Stimulated activated CD4-positive, alpha-beta T cell treated with anti-CD3 and anti-CD28 coated beads, Interleukin-2, amount 100 ng/mL, for 48 hours (primary cell): ENCODE measurements around the gene UGT1A9.
A peak's percentile ranks its signal among the peaks of the same experiment; 100 is the strongest.
"Not testable (repeated sequence)": the region's sequence is repeated elsewhere in the genome, so short reads cannot be mapped to it uniquely, and the experiment has no call there.

Source experiments
- DNase-seq, 2 donors: peaks; one replicate each; pipeline ENCODE4 v3.0.0-alpha.2; 2020

UGT1A9 gene

GRCh38 chr2:233681521-233682099 lies 9.9 kb downstream of the UGT1A9 start, which contains the start of gene UGT1A7:
TSS of gene UGT1A7 (plus strand) at chr2:233681901. CDS start at chr2:233681938, 37 bp downstream.
- DNase-seq: no peak

- no peak for DNase-seq
Observed at GRCh38 chr2:233684640-233685039, 12.9 kb downstream of the UGT1A9 start.

DNA sequence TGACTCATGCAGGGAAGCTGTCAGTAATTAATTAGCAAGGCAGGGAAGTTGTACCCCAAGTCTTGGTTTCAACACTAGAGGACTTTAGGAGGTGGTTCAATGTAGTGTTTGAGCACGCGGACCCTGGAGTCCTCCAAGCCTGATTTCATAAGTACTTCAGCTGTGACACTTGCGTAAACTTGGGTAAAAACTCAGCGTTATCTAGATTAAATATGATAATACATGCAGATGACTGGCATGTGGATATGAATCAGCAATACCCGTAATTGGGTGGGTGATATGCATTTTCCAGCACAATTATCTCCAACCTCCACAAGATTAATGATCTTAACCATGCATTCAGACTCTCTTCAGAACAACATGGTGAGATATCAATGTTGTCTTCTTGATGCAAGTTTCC lies 15.2 kb downstream of the UGT1A9 start:
- DNase-seq: no peak

DNA sequence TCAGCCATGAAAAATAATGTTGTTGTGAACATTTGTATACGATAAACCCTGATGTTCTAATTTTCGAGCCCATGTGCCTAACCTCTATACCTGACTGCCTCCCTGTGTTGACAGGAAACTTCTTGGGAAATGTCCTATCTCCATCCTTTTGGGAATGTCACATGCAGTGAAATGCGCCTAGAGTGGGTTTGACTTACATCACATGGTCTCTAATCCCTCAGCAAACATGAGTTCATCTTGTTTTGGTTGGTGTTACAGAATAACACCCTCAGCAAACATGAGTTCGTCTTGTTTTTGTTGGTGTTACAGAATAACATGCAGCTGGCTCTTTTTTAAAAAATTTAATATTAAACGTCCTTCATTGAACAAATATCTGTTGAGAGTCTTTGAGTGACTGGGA lies 16.6 kb downstream of the UGT1A9 start:
- no peak for DNase-seq

GRCh38 chr2:233689031-233689430 lies 17.3 kb downstream of the UGT1A9 start:
- DNase-seq: no peak

GRCh38 chr2:233689501-233689900 lies 17.8 kb downstream of the UGT1A9 start:
- DNase-seq: no peak

DNA sequence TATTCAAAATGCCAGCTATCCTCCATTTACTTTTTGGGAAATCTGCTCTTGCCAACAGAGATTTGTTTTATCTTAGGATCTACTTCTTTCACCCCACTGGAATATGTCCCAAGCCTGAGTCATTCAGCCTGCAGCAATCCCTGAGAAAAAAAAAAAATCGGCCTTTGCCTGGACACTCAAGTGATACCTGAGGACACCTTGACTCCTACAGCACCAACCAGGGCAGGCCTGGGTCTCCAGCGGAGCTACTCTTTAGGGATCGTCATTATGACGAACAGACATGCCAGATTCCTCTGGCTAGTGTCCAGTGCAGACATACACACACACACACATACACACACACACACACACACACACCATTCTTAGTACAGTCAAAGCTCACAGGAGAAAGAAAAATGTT lies 18.7 kb downstream of the UGT1A9 start:
- DNase-seq: no peak

GRCh38 chr2:233691443-233692433 lies 20.0 kb downstream of the UGT1A9 start:
- no peak for DNase-seq

GRCh38 chr2:233692648-233693047 lies 20.9 kb downstream of the UGT1A9 start, which contains the start of gene UGT1A6:
TSS of gene UGT1A6 (plus strand) at chr2:233692890. CDS start at chr2:233693005, 115 bp downstream.
- no peak for DNase-seq

DNA sequence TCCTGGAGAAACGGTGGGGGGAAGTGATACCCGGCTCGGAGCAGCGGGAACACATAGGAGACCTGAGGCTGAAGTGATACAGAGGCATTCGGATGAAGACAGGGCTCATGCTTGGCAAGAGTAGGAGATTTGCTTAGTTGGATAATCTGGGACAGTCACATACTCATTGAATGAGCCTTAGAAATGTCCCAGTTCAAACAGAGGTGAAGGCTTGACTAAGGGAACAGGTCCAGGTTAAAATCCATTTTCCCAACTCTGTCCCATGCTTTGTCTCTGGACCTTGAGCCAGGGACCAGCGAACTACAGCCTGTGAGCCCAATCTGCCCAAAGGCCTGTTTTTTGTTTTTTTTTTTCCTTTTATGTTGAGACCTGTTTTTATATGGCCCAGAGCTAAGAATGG lies 22.3 kb downstream of the UGT1A9 start:
- DNase-seq: no peak

DNA sequence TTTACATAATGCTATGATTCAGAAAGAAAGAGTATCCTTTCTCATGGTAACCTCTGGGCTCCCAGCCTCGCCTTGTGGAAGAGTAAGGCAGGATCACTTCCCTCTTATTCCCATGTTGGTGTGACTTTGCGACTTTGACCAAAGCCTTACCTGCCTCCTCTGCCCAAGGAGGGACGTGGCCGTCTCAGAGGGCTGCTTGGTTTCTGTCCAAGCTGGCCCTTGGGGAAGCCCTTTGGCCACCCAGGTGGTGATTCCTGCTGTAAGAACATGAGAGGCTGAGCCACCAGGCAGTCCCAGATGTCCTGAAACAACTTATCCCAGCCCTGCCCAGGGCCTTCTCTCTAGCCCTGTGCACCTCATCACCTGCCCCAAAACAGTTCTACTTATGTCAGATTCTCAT lies 27.0 kb downstream of the UGT1A9 start:
- DNase-seq: no peak

DNA sequence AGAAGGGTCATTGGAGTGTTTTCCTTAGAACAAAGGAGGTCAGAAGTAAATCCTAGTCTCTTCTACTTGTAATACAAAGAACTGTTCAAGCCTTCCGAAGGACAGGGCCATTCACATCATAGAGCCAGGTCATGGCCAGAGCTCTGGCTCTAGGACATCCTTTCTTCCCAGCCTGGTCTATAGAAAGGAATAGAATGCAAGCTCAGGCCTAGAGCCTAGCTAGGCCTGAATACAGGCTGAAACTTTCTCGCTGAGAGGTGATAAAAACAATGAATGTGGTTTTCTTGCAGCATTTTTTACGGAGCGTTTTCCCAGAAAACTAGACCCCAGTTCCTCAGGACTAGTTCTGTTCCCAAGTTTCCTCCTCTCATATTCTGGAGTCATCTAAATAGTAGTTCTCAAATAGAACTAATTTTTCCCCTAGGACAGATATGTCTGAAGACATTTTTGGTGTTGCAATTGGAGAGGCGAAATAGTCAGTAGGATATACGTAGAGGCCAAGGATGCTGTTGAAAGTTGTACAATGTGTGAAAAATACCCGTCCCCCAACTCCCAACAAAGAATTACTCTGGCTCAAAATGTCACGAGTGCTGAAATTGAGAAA lies 27.8 kb downstream of the UGT1A9 start:
- DNase-seq: no peak

DNA sequence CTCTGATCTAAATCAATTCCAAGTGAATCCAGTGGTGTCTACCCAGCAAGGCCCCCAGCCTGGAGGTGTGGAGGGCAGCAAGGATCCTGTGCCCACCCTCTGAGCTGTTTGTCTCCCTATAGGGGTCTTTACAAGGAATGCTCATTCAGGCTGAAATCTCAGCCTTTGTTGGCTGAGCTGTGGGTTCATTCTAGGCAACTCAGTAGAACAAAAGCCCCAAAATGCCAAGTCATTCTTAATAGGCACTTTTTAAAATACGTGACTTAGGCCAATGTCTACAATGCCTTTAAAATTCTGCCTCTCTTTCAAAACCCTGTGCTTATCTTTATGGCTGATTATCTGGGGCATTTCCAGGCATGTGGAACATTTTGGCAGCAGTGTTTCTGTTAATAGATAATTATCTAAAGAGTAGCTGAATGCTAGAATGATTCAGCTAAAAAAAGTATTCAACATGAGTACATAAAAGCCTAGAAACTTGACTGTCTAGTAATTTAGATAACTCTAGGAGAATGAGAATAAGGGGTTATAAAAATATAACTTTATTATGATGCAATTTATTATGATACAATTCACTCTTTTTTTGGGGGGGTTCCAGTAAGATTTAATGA lies 28.4 kb downstream of the UGT1A9 start:
- DNase-seq: no peak

DNA sequence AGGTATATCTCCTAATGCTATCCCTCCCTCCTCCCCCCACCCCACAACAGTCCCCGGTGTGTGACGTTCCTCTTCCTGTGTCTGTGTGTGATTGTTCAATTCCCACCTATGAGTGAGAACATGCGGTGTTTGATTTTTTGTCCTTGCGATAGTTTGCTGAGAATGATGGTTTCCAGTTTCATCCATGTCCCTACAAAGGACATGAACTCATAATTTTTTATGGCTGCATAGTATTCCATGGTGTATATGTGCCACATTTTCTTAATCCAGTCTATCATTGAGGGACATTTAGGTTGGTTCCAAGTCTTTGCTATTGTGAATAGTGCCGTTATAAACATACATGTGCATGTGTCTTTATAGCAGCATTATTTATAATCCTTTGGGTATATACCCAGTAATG lies 29.1 kb downstream of the UGT1A9 start:
- not testable (repeated sequence) for DNase-seq

DNA sequence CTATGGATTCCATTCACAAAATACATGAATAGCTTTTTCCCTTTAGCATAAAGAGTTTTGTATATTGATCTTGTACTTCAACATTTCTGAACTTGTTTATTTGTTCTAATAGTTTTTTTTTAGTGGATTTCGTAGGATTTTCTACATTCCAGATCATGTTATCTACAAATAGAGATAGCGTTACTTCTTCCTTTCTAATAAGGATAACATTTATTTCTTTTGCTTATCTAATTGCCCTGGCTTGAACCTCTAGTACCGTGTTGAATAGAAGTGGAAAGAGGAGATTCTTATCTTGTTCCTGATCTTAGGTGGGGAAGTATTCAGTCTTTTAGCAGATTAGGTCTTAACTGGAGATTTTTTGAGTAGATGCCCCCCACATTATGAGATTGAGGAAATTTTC lies 30.5 kb downstream of the UGT1A9 start:
- DNase-seq: no peak

GRCh38 chr2:233705911-233706506 lies 34.3 kb downstream of the UGT1A9 start:
- DNase-seq: no peak

DNA sequence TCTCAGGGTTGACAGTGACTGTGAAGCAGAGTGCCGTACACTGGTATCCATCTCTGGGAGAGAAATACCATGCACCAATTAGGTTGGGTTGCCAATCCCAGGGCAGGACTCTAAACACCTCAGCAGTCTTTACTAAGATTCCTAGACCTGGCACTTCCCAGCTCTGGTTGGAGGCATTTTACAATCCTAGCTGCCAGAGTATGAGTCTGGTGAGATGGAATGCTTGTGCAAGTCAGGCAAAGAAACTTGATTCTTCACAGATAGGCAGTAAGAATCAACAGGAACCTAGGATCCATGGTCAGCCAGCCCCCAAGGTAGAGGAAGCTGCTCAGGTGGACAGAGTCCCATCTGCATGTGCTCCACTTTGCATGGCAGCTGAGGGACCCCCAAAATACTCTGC lies 35.0 kb downstream of the UGT1A9 start:
- DNase-seq: no peak

DNA sequence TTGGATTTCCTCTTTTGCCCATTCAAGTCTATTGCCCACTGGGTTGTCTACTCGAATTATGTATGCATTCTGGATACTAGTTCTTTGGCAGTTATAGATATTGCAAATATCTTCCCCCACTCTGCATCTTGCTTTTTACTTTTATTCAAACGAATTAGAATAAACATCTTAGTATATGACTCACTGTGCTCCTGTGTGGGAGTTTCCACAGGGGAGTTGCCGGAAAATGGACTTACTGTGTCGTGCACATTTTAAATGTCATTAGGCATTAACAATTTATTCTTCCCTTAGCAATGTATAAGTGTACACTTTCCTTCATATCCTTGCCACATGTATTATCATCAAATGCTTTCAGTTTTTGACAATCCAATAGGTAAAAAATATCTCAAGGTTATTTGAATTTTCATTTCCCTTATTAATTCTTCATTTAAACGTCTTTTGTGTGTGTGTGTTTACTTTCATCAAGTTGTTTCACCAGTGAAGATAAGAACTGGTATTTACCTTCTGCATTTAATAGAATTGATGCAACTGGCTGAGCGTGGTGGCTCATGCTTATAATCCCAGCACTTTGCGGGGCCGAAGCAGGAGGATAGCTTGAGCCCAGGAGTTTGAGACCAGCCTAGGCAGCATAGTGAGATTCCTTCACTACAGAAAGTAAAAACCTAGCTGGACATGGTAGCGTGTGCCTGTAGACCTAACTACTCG lies 36.4 kb downstream of the UGT1A9 start:
- DNase-seq: no peak

GRCh38 chr2:233708942-233709341 lies 37.2 kb downstream of the UGT1A9 start:
- DNase-seq: no peak

DNA sequence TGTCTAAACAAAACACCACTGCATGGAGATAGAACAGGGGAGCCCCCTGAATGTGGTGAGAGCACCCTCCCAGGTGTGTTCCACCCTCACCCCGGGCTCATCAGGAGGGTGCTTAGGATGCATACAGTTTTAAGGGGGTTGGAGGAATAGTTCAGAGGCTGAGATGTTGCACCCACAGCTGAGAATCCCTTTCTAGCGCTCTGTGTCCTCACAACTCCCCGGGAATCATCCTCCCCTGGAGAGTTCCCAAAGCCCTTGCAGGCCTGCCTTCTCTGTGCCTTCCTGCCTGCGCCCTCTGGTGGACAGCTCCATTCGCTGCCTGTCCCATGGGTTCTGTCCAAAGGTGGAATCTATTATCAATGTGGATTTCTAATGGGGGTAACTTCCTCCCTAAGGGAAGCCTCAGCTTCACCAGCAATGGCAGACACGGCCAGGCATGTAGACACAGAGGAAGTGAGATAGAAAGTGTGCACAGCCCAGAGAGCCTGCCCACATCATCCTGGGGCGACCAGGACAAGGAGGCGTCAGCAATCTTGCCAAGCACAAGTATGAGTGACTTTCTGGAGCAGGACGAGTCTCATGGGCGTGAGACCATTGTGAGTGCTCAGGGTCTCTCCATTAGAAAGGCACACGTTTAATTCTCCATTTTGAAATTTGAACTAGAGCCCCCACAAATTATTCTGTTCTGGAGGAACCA lies 39.8 kb downstream of the UGT1A9 start:
- peak; percentile 70 to 72 for DNase-seq

DNA sequence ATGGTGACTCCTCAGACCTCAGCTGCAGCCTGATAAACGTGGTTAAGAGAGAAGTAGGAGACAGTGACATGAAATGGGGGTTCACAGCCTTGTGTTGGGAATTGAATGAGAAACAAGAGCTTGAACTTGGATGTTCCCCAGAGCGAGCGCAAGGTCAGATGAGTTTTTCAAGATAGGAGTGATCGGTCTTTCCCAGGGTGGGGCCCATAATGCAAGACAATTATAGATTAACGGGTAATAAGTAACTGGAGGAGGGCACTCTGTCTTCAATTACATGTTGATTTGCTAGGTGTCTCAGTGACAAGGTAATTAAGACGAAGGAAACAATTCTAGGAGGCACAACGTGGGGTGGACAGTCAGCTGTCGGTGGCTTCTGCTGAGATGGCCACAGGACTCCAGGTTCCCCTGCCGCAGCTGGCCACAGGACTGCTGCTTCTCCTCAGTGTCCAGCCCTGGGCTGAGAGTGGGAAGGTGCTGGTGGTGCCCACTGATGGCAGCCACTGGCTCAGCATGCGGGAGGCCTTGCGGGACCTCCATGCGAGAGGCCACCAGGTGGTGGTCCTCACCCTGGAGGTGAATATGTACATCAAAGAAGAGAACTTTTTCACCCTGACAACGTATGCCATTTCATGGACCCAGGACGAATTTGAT lies 41.0 kb downstream of the UGT1A9 start, which contains the start of gene UGT1A5:
TSS of gene UGT1A5 (plus strand) at position 297 of the 651 bp plus-strand sequence. CDS start at position 382, 85 bp downstream.
- no peak for DNase-seq
